IMR-90 (cell line): ENCODE data around the gene ATP8B3. TPM values are rescaled to one million over a fixed set of nuclear protein-coding genes. Genes with fewer than 3 reads are reported as not detected.

Experiments
- ATAC-seq: fragments of 200-7000 bp; cut with Tn5 transposase; 2 replicates; pipeline ENCODE4 v1.9.1; 2020; ENCODE audit warnings: low read depth, mild to moderate bottlenecking, moderate library complexity
- BruUV-seq: library from RNA; stranded (reverse); fragments of 400-500 nt; replicated peaks from 2 replicates; lab custom pipeline; 2021; lab: Mats Ljungman, UMichigan
- CTCF ChIA-PET: fragments of 300-600 bp; formaldehyde crosslinking; extraction: SDS; loops from one replicate; lab custom pipeline; 2021; ENCODE audit warnings: antibody characterized with exemption; lab: Yijun Ruan, JAX
- POLR2A ChIA-PET: fragments of 300-600 bp; sonication (Branson Sonifier 250); formaldehyde crosslinking; loops from one replicate; lab custom pipeline; 2022; ENCODE audit warnings: antibody characterized with exemption; ENCODE audit not compliant: unreplicated experiment; lab: Charles Lee
- DNase-seq: peaks from one replicate; pipeline ENCODE4 v3.0.0; 2013
- H2AFZ ChIP-seq: replicated peaks from 2 replicates; pipeline ENCODE3; 2013; ENCODE audit warnings: low read length, mild to moderate bottlenecking; ENCODE audit not compliant: poor library complexity
- H2AK5ac ChIP-seq: 2 replicates; pipeline ENCODE4 v1.6.1; 2013; ENCODE audit warnings: low read depth, low read length, inconsistent platforms
- H2AK9ac ChIP-seq: replicated peaks from 2 replicates; pipeline ENCODE3; 2013; ENCODE audit warnings: mild to moderate bottlenecking, low read depth, low read length, moderate library complexity; ENCODE audit not compliant: poor library complexity
- H2BK120ac ChIP-seq: 2 replicates; pipeline ENCODE4 v1.6.1; 2013; ENCODE audit warnings: low read depth, low read length, inconsistent platforms
- H2BK15ac ChIP-seq: 3 replicates; pipeline ENCODE4 v1.6.1; 2013; ENCODE audit warnings: low read depth, low read length, inconsistent platforms
- H2BK20ac ChIP-seq: 2 replicates; pipeline ENCODE4 v1.6.1; 2013; ENCODE audit warnings: low read depth, mild to moderate bottlenecking, inconsistent platforms, low read length, moderate library complexity
- H2BK5ac ChIP-seq: 2 replicates; pipeline ENCODE4 v1.6.1; 2013; ENCODE audit warnings: mild to moderate bottlenecking, low read depth, low read length, inconsistent platforms; ENCODE audit not compliant: poor library complexity, severe bottlenecking
- H3K14ac ChIP-seq: replicated peaks from 2 replicates; pipeline ENCODE4 v1.6.1; 2013; ENCODE audit warnings: low read depth, low read length, inconsistent platforms
- H3K18ac ChIP-seq: 2 replicates; pipeline ENCODE4 v1.6.1; 2013; ENCODE audit warnings: low read depth, low read length, control low read depth
- H3K23ac ChIP-seq: 2 replicates; pipeline ENCODE4 v1.6.1; 2013; ENCODE audit warnings: low read depth, low read length, inconsistent platforms
- H3K27ac ChIP-seq: 2 replicates; pipeline ENCODE4 v1.5.1; 2013; ENCODE audit warnings: mild to moderate bottlenecking, control low read depth, low read length; ENCODE audit not compliant: insufficient read depth
- H3K27me3 ChIP-seq: 2 replicates; pipeline ENCODE4 v1.6.1; 2013; ENCODE audit warnings: low read length; ENCODE audit not compliant: control insufficient read depth, insufficient read depth
- H3K36me3 ChIP-seq: 2 replicates; pipeline ENCODE4 v1.6.1; 2013; ENCODE audit warnings: low read length, mixed read lengths; ENCODE audit not compliant: control insufficient read depth, insufficient read depth
- H3K4ac ChIP-seq: 2 replicates; pipeline ENCODE4 v1.6.1; 2013; ENCODE audit warnings: low read depth, low read length, inconsistent platforms
- H3K4me1 ChIP-seq: 2 replicates; pipeline ENCODE4 v1.6.1; 2013; ENCODE audit warnings: low read length, mixed read lengths; ENCODE audit not compliant: control insufficient read depth, insufficient read depth
- H3K4me2 ChIP-seq: 2 replicates; pipeline ENCODE4 v1.6.1; 2013; ENCODE audit warnings: low read depth, mild to moderate bottlenecking, control low read depth, low read length, moderate library complexity
- H3K4me3 ChIP-seq: 2 replicates; pipeline ENCODE4 v1.5.1; 2013; ENCODE audit warnings: low read depth, mild to moderate bottlenecking, control low read depth, low read length, moderate library complexity; ENCODE audit not compliant: insufficient read depth
- H3K56ac ChIP-seq: 2 replicates; pipeline ENCODE4 v1.6.1; 2013; ENCODE audit warnings: low read length, inconsistent platforms; ENCODE audit not compliant: insufficient read depth; ENCODE audit errors: extremely low read depth
- H3K79me1 ChIP-seq, 2 experiments: 2 replicates each; pipeline ENCODE4 v1.6.1; 2013; ENCODE audit warnings: low read length in 2 of 2, inconsistent platforms in 1 of 2, low read depth in 1 of 2
- H3K9ac ChIP-seq: 2 replicates; pipeline ENCODE4 v1.6.1; 2013; ENCODE audit warnings: low read depth, low read length, control low read depth
- H3K9me1 ChIP-seq: 2 replicates; pipeline ENCODE4 v1.6.1; 2013; ENCODE audit warnings: low read length, inconsistent platforms; ENCODE audit not compliant: insufficient read depth
- H3K9me3 ChIP-seq: 2 replicates; pipeline ENCODE4 v1.6.1; 2013; ENCODE audit warnings: low read length; ENCODE audit not compliant: control insufficient read depth, insufficient read depth
- H4K20me1 ChIP-seq: 2 replicates; pipeline ENCODE4 v1.6.1; 2013; ENCODE audit warnings: low read length, inconsistent platforms; ENCODE audit not compliant: insufficient read depth
- H4K5ac ChIP-seq: 2 replicates; pipeline ENCODE4 v1.6.1; 2013; ENCODE audit warnings: mild to moderate bottlenecking, low read depth, low read length, control low read depth
- H4K8ac ChIP-seq, 2 experiments: 2 replicates each; pipeline ENCODE4 v1.6.1; 2013; ENCODE audit warnings: low read depth in 2 of 2, low read length in 2 of 2, control low read depth in 1 of 2, inconsistent platforms in 1 of 2
- H4K91ac ChIP-seq: 2 replicates; pipeline ENCODE4 v1.6.1; 2013; ENCODE audit warnings: low read depth, low read length, inconsistent platforms; ENCODE audit not compliant: insufficient read depth
- BHLHE40 ChIP-seq: fragments of 150-350 bp; IDR thresholded peaks from 2 replicates; pipeline ENCODE4 v1.6.1; 2016; ENCODE audit warnings: mild to moderate bottlenecking, low read depth, low read length
- CEBPB ChIP-seq: IDR thresholded peaks from 2 replicates; pipeline ENCODE4 v1.6.1; 2012; ENCODE audit warnings: low read depth, low read length, improper control_type of control experiment
- CHD1 ChIP-seq: IDR thresholded peaks from 2 replicates; pipeline ENCODE4 v1.6.1; 2012; ENCODE audit warnings: low read depth, low read length, improper control_type of control experiment
- FOS ChIP-seq: fragments of 150-350 bp; IDR thresholded peaks from 2 replicates; pipeline ENCODE4 v1.6.1; 2016; ENCODE audit warnings: low read depth, low read length
- MAFK ChIP-seq: IDR thresholded peaks from 2 replicates; pipeline ENCODE4 v1.6.1; 2012; ENCODE audit warnings: low read depth, low read length, improper control_type of control experiment
- MAZ ChIP-seq: IDR thresholded peaks from 2 replicates; pipeline ENCODE4 v1.6.1; 2012; ENCODE audit warnings: low read depth, mild to moderate bottlenecking, low read length, improper control_type of control experiment, moderate library complexity, borderline replicate concordance
- MXI1 ChIP-seq: IDR thresholded peaks from 2 replicates; pipeline ENCODE4 v1.6.1; 2012; ENCODE audit warnings: low read depth, mild to moderate bottlenecking, low read length, moderate library complexity, borderline replicate concordance
- NFE2L2 ChIP-seq: fragments of 150-350 bp; IDR thresholded peaks from 2 replicates; pipeline ENCODE4 v1.6.1; 2016; ENCODE audit warnings: low read depth, mild to moderate bottlenecking, low read length
- POLR2A ChIP-seq: IDR thresholded peaks from 2 replicates; pipeline ENCODE4 v1.6.1; 2012; ENCODE audit warnings: mild to moderate bottlenecking, low read depth, low read length
- RAD21 ChIP-seq: IDR thresholded peaks from 2 replicates; pipeline ENCODE4 v1.6.1; 2012; ENCODE audit warnings: low read length, improper control_type of control experiment
- RCOR1 ChIP-seq: IDR thresholded peaks from 2 replicates; pipeline ENCODE4 v1.6.1; 2012; ENCODE audit warnings: mild to moderate bottlenecking, low read length, improper control_type of control experiment; ENCODE audit not compliant: insufficient replicate concordance
- RFX5 ChIP-seq: IDR thresholded peaks from 2 replicates; pipeline ENCODE4 v1.8.0; 2012; ENCODE audit warnings: low read depth, mild to moderate bottlenecking, low read length, moderate library complexity
- SMC3 ChIP-seq: fragments of 150-350 bp; IDR thresholded peaks from 2 replicates; pipeline ENCODE4 v1.6.1; 2016; ENCODE audit warnings: low read depth, mild to moderate bottlenecking, antibody characterized with exemption, low read length, moderate library complexity
- USF2 ChIP-seq: fragments of 150-350 bp; IDR thresholded peaks from 2 replicates; pipeline ENCODE4 v1.6.1; 2017; ENCODE audit warnings: mild to moderate bottlenecking, antibody characterized with exemption, low read length, low read depth
- WGBS, 2 experiments: methylation state at CpG; one replicate each; pipeline versions ENCODE4 v1.1.5 to v1.1.7; 2013; ENCODE audit warnings: missing lambda C conversion rate in 2 of 2; ENCODE audit not compliant: insufficient read length in 1 of 2; ENCODE audit errors: extremely low coverage in 2 of 2; 5-methylcytosine and 5-hydroxymethylcytosine counted together
- dilution Hi-C: fragments of 300-500 bp; cut with HindIII; formaldehyde crosslinking; loops from one replicate; pipeline ENCODE4 v1.14.3; 2018; ENCODE audit warnings: low sequenced_read_pairs; ENCODE audit not compliant: unreplicated experiment
- in situ Hi-C: fragments of 300-500 bp; cut with MboI; formaldehyde crosslinking; loops from 3 replicates; pipeline ENCODE4 v1.14.3; 2019; ENCODE audit warnings: low sequenced_read_pairs, inconsistent platforms, mixed read lengths
- intact Hi-C: fragments of 100-400 bp; cut with micrococcal nuclease; formaldehyde crosslinking; loops from 2 replicates; pipeline ENCODE4 v1.10.0; 2022
- polyA plus RNA-seq, 3 experiments: library from polyadenylated mRNA; depleted of rRNA; stranded (reverse); fragments of >200 nt; gene quantifications; 2 replicates each; pipeline ENCODE4 v1.2.3, GENCODE V29; 2012; ENCODE audit warnings: low replicate concordance in 1 of 3
- total RNA-seq: library from RNA; depleted of rRNA; stranded (reverse); fragments of >200 nt; gene quantifications from 2 replicates; pipeline ENCODE4 v1.2.3, GENCODE V29; 2012
- TF ChIP-seq, protein P1 (sequence below): conservative IDR thresholded peaks from 2 replicates; pipeline ENCODE4 v1.5.1; 2012; ENCODE audit warnings: mild to moderate bottlenecking, low read depth, low read length, improper control_type of control experiment

ATP8B3 gene
- total and polyA plus RNA-seq, 2 of the 4 experiments (the other 2 are of a cell fraction) = 1.6 to 8.1 TPM

DNA sequence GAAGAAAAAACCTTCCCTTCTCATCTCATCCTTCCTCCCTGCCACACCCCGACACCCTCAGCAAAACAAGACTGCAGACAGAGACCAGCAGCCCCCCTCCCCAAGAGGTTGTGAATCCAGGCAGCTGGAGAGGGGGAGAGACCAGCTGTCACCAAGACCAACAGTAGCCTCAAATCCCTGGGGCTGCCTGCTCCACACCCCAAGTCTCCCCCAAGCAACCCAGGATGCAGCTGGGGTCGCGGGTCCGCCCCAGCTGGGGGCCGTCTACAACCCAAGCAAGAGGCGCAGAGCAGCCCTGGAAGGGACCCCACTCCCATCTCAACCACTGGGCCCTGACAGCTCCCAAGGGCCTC lies 44.2 kb upstream of the ATP8B3 start:
- Histone ChIP-seq H3K4me2 (peak overlapping the region; percentile 90), H3K4me1 (peaks cover 56% of the 10 kb centered on the region), H3K27me3 (no peaks in the 10 kb centered on the region), H3K18ac (peak overlapping the region; percentile 9; the same call in 1 of the 2 replicates), H3K9me3 (no peaks in the 10 kb centered on the region), H2BK5ac (peak overlapping the region; percentile 94), H2BK15ac (peak overlapping the region; percentile 51; the same call in 1 of the 3 replicates), H4K20me1 (peaks cover 78% of the 10 kb centered on the region), H3K27ac (peak overlapping the region; percentile 98), H3K23ac (peak overlapping the region; percentile 54), H3K9ac (peak overlapping the region; percentile 88), H2AK9ac (peak overlapping the region; percentile 100), H2AFZ (peak overlapping the region; percentile 82), H3K14ac (peak overlapping the region; percentile 97), H3K79me1 (peaks cover 8 to 89% of the 10 kb centered on the region in 2 experiments; a peak in 3 of 4 replicates), H3K36me3 (no peaks in the 10 kb centered on the region), H4K91ac (peak overlapping the region; percentile 97), H3K4ac (peak overlapping the region; percentile 98), H3K56ac (no peak overlapping the region), H4K5ac (peak overlapping the region; percentile 84), H2BK120ac (peak overlapping the region; percentile 80), H2BK20ac (no peak overlapping the region), H4K8ac (peak overlapping the region; percentile 88 to 93), H3K9me1 (peaks cover 7% of the 10 kb centered on the region; the same call in 1 of the 2 replicates), H3K4me3 (peak overlapping the region; percentile 6; the same call in 1 of the 2 replicates), H2AK5ac (peak overlapping the region; percentile 100)
- no TSS peak for BruUV-seq
- TF ChIP-seq MXI1 (no peak), FOS (no peak), USF2 (no peak), RFX5 (no peak), CHD1 (no peak), RCOR1 (no peak), SMC3 (no peak), NFE2L2 (no peak), MAZ (no peak), RAD21 (no peak), MAFK (no peak), CEBPB (no peak), BHLHE40 (no peak), POLR2A (no peak)
- TF ChIP-seq, protein P1, sequence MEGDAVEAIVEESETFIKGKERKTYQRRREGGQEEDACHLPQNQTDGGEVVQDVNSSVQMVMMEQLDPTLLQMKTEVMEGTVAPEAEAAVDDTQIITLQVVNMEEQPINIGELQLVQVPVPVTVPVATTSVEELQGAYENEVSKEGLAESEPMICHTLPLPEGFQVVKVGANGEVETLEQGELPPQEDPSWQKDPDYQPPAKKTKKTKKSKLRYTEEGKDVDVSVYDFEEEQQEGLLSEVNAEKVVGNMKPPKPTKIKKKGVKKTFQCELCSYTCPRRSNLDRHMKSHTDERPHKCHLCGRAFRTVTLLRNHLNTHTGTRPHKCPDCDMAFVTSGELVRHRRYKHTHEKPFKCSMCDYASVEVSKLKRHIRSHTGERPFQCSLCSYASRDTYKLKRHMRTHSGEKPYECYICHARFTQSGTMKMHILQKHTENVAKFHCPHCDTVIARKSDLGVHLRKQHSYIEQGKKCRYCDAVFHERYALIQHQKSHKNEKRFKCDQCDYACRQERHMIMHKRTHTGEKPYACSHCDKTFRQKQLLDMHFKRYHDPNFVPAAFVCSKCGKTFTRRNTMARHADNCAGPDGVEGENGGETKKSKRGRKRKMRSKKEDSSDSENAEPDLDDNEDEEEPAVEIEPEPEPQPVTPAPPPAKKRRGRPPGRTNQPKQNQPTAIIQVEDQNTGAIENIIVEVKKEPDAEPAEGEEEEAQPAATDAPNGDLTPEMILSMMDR = no peak
- dilution Hi-C loops = no loop called here
- in situ Hi-C loops = no loop called here
- ATAC-seq (no peak), DNase-seq (no peak)
- ChIA-PET CTCF (interaction anchor here (0.6 kb wide), 1 partner anchor 27 kb away, joined by 3 read pairs; no protein-coding TSS in a partner anchor), POLR2A (no interaction called here)
- intact Hi-C loops = no loop called here
- WGBS, 2 experiments = no CpG with 5 or more reads among the region's 6 CpGs
